Mucosa of rectum (tissue), 2 donors: ENCODE results near the gene SET.
A peak's percentile ranks its signal among the peaks of the same experiment; 100 is the strongest.
"Not testable (repeated sequence)": the region's sequence is repeated elsewhere in the genome, so short reads cannot be mapped to it uniquely, and the experiment has no call there.

ENCODE experiments used
- H3K27ac ChIP-seq, 2 donors: one replicate each; pipeline ENCODE4 v1.7.0; 2013; ENCODE audit warnings: inconsistent platforms in 2 of 2, low read depth in 2 of 2, low read length in 2 of 2
- H3K27me3 ChIP-seq, 2 donors: one replicate each; pipeline ENCODE4 v1.7.0; 2013; ENCODE audit warnings: low read length in 2 of 2; ENCODE audit not compliant: control insufficient read depth in 2 of 2, insufficient read depth in 2 of 2
- H3K36me3 ChIP-seq, 2 donors: one replicate each; pipeline ENCODE4 v1.7.0; 2013; ENCODE audit warnings: low read length in 2 of 2; ENCODE audit not compliant: control insufficient read depth in 2 of 2, insufficient read depth in 2 of 2
- H3K4me1 ChIP-seq, 2 donors: one replicate each; pipeline ENCODE4 v1.7.0; 2013; ENCODE audit warnings: low read length in 2 of 2, mild to moderate bottlenecking in 1 of 2; ENCODE audit not compliant: control insufficient read depth in 2 of 2, insufficient read depth in 2 of 2
- H3K4me3 ChIP-seq, 2 donors: one replicate each; pipeline ENCODE4 v1.7.0; 2013; ENCODE audit warnings: low read length in 2 of 2
- H3K9ac ChIP-seq, 2 donors: one replicate each; pipeline ENCODE4 v1.7.0; 2013; ENCODE audit warnings: low read length in 2 of 2, low read depth in 1 of 2, mild to moderate bottlenecking in 1 of 2
- H3K9me3 ChIP-seq, 2 donors: one replicate each; pipeline ENCODE4 v1.7.0; 2013; ENCODE audit warnings: low read length in 2 of 2; ENCODE audit not compliant: control insufficient read depth in 2 of 2
- donor health status: healthy.
- donor health status: Normal muscosa, but diverticular disease.

SET gene

GRCh38 chr9:128687453-128687852 lies 1.6 kb upstream of the SET start:
- Histone ChIP-seq H3K27me3 (no peaks in the 10 kb centered on the region), H3K4me3 (no peak overlapping the region), H3K27ac (no peak overlapping the region), H3K9ac (no peak overlapping the region), H3K4me1 (peaks cover 41 to 43% of the 10 kb centered on the region in 2 donors), H3K36me3 (peaks cover 9 to 11% of the 10 kb centered on the region in 2 donors), H3K9me3 (no peaks in the 10 kb centered on the region)

GRCh38 chr9:128689293-128689774 lies 312 bp downstream of the SET start:
- Histone ChIP-seq H3K4me3 (peak overlapping the region; percentile 20 to 70), H3K27ac (peak overlapping the region; percentile 81 to 92), H3K27me3 (no peaks in the 10 kb centered on the region), H3K4me1 (peaks cover 36 to 39% of the 10 kb centered on the region in 2 donors), H3K9me3 (no peaks in the 10 kb centered on the region), H3K36me3 (peaks cover 28 to 29% of the 10 kb centered on the region in 2 donors), H3K9ac (peak overlapping the region in 1 of 2 donors; percentile 77)

GRCh38 chr9:128689820-128690683 lies 1.0 kb downstream of the SET start:
- H3K4me1 ChIP-seq = peaks cover 29 to 32% of the 10 kb centered on the region in 2 donors
- peak overlapping the region; percentile 72 to 82 for H3K9ac ChIP-seq
- H3K36me3 ChIP-seq = peaks cover 30% of the 10 kb centered on the region in 2 donors
- H3K9me3 ChIP-seq = no peaks in the 10 kb centered on the region
- H3K4me3 ChIP-seq = peak overlapping the region; percentile 65 to 89
- no peaks in the 10 kb centered on the region for H3K27me3 ChIP-seq
- H3K27ac ChIP-seq = peak overlapping the region; percentile 25 to 32

GRCh38 chr9:128690684-128691034 lies 1.6 kb downstream of the SET start:
- peak overlapping the region; percentile 65 to 89 for H3K4me3 ChIP-seq
- H3K9me3 ChIP-seq = no peaks in the 10 kb centered on the region
- no peaks in the 10 kb centered on the region for H3K27me3 ChIP-seq
- H3K4me1 ChIP-seq = peaks cover 24 to 26% of the 10 kb centered on the region in 2 donors
- H3K36me3 ChIP-seq = peaks cover 33% of the 10 kb centered on the region in 2 donors
- H3K9ac ChIP-seq = peak overlapping the region; percentile 72 to 82
- H3K27ac ChIP-seq = peak overlapping the region; percentile 25 to 32

GRCh38 chr9:128693738-128694137 lies 4.7 kb downstream of the SET start:
- not testable (repeated sequence) for H3K9ac ChIP-seq, H3K27ac ChIP-seq, H3K4me1 ChIP-seq, H3K4me3 ChIP-seq, H3K27me3 ChIP-seq, H3K9me3 ChIP-seq
- H3K36me3 ChIP-seq = peaks cover 37 to 44% of the 10 kb centered on the region in 2 donors

GRCh38 chr9:128694344-128694743 lies 5.3 kb downstream of the SET start:
- H3K4me3 ChIP-seq = no peak overlapping the region
- H3K27ac ChIP-seq = no peak overlapping the region
- H3K9ac ChIP-seq = no peak overlapping the region
- peaks cover 8 to 10% of the 10 kb centered on the region in 2 donors for H3K4me1 ChIP-seq
- no peaks in the 10 kb centered on the region for H3K9me3 ChIP-seq
- H3K36me3 ChIP-seq = peaks cover 37 to 44% of the 10 kb centered on the region in 2 donors
- no peaks in the 10 kb centered on the region for H3K27me3 ChIP-seq

GRCh38 chr9:128696923-128697707 lies 8.1 kb downstream of the SET start:
- peaks cover 29 to 37% of the 10 kb centered on the region in 2 donors for H3K36me3 ChIP-seq

GRCh38 chr9:128699096-128699795 lies 10.2 kb downstream of the SET start:
- not testable (repeated sequence) for H3K9ac ChIP-seq, H3K4me3 ChIP-seq, H3K27ac ChIP-seq, H3K9me3 ChIP-seq, H3K4me1 ChIP-seq, H3K27me3 ChIP-seq
- H3K36me3 ChIP-seq = peaks cover 10 to 16% of the 10 kb centered on the region in 2 donors

More at GRCh38 chr9:128696923-128697707, 8.1 kb downstream of the SET start:
- Histone ChIP-seq H3K4me3 (no peak overlapping the region), H3K27me3 (no peaks in the 10 kb centered on the region), H3K4me1 (no peaks in the 10 kb centered on the region), H3K27ac (no peak overlapping the region), H3K9ac (no peak overlapping the region), H3K9me3 (no peaks in the 10 kb centered on the region)

- Histone ChIP-seq H3K4me3 (no peak overlapping the region), H3K9ac (no peak overlapping the region), H3K27me3 (no peaks in the 10 kb centered on the region), H3K9me3 (no peaks in the 10 kb centered on the region), H3K4me1 (peaks cover 0 to 6% of the 10 kb centered on the region in 2 donors), H3K36me3 (peaks cover 0 to 7% of the 10 kb centered on the region in 2 donors), H3K27ac (no peak overlapping the region)
Measured at GRCh38 chr9:128701227-128701854, 12.3 kb downstream of the SET start.
